NCI-H2171 (cell line): ENCODE results near the gene HBM.
"Not testable (repeated sequence)": the region's sequence is repeated elsewhere in the genome, so short reads cannot be mapped to it uniquely, and the experiment has no call there.

Source experiments
- DNase-seq: peaks from one replicate; lab custom pipeline; 2025; lab: John Stamatoyannopoulos, UW

The HBM gene

DNA sequence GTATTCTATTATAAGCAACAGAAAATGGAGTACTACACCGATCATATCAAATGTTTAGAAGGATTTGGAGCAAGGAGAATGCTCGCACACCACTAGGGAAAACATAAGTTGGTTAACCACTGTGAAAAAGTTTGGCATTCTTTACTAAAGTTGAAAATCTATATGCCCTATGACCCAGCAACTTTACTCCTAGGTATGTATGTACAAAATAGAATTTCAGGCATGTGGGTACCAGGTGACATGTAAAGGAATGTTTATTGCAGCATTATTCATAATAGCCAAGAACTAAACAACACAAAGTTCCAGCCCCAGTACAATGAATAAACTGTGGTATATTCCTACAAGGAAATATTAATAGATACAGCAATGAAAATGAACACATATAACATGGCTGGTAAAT lies 19.1 kb upstream of the HBM start:
- DNase-seq: no peak

DNA sequence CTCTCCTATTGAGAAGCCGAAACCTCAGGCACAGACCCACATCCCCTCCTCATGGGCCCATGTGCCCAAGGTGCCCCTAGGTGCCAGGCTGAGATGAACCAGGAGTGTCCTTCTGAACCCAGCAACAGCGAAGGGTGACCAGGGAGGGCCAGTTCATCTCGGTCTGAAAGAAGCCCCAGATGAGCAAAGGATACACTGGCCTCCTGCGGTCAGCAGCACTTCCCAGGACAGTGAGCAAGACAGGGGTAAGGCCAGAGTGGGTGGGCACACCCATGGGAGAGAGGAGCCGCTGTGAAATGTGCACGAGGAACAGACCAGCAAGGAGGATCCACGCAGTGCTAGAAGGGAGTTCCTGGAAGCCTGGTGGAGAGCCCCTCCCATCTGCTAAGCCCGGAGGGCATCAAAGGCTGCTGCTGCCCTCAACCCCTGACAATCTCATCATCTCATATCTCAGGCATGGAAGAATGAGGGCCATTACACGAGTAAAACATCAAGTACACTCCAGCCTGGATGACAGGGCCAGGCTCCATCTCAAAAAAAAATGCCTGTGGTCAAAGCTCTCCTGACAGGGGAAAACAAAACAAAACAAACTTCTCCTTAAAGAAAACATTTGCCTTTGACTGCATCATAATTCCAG lies 16.6 kb upstream of the HBM start:
- no peak for DNase-seq

DNA sequence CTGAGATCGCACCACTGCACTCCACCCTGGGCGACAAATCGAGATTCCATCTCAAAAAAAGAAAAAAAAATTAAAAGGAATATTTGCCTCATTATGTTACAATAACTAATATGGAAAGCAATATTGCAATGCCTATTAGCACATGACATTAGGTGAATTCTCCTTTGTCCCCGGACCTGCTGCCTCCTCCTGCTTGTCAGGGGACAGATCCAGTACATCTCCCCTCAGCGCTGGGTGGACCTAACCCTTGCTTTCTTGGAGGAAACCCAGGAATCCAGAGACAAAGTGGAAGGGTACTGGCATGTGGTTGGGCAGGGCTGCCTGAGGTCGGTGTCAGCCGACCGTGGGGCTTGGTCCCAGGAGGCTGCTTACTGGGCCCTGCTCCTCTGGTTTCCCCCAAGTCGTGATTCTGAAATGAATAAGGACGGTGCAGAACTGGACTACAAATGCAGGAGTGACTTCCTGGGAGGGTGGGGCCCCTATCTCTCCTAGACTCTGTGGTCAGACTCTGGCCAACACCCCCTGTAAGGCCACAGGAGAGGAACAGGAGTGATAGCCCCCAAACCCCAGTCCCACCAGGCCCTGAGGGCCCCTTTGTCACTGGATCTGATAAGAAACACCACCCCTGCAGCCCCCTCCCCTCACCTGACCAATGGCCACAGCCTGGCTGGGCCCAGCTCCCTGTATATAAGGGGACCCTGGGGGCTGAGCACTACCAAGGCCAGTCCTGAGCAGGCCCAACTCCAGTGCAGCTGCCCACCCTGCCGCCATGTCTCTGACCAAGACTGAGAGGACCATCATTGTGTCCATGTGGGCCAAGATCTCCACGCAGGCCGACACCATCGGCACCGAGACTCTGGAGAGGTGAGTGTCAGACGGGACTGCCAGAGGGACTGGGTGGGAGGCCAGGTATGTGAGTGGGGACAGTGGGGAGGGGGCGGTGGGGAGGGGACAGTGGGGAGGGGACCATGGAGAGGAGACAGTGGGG lies 13.3 kb upstream of the HBM start, which contains the start of gene HBZ:
HBZ (plus strand) TSS at position 504 of the 988 bp plus-strand sequence; CDS start at position 770, 266 bp downstream.
- DNase-seq: no peak

DNA sequence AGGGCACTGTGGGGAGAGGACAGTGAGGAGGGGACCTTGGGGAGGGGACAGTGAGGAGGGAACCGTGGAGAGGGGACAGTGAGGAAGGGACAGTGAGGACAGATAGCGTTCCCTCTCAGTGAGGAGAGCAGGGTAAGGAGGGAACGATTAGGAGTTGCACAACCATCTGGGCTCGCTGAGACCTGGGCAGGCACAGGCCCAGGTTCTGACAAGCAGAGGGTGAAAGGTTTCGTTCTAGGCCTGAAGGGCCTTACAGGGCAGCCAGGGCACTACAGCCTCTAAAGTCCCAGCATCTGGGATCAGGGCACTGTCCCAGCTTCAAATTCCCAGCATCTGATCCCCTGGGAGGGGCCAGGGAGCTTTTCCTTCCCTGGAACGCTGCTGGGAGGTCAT lies 12.7 kb upstream of the HBM start:
- not testable (repeated sequence) for DNase-seq

DNA sequence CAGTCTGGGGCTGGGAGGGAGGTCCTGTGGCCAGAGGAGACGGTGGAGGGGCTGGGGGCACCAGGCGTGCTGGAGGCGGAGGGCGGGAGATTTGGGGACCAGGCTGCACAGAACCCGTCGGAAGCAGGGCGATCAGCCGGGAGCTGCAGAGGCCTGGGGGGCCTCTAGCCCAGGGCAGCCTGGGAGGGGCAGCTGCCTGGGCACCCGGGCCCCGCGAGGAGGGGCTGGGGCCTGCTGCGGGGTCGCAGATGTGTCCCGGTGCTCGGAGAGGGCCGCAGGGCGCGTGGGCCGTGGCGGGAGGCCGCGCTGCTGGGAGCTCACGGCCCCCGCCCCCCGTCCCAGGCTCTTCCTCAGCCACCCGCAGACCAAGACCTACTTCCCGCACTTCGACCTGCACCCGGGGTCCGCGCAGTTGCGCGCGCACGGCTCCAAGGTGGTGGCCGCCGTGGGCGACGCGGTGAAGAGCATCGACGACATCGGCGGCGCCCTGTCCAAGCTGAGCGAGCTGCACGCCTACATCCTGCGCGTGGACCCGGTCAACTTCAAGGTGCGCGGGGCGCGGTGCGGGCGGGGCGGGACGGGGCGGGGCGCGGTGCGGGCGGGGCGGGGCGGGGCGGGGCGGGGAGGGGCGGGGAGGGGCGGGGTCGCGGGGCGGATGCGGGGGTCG lies 12.1 kb upstream of the HBM start:
- not testable (repeated sequence) for DNase-seq

DNA sequence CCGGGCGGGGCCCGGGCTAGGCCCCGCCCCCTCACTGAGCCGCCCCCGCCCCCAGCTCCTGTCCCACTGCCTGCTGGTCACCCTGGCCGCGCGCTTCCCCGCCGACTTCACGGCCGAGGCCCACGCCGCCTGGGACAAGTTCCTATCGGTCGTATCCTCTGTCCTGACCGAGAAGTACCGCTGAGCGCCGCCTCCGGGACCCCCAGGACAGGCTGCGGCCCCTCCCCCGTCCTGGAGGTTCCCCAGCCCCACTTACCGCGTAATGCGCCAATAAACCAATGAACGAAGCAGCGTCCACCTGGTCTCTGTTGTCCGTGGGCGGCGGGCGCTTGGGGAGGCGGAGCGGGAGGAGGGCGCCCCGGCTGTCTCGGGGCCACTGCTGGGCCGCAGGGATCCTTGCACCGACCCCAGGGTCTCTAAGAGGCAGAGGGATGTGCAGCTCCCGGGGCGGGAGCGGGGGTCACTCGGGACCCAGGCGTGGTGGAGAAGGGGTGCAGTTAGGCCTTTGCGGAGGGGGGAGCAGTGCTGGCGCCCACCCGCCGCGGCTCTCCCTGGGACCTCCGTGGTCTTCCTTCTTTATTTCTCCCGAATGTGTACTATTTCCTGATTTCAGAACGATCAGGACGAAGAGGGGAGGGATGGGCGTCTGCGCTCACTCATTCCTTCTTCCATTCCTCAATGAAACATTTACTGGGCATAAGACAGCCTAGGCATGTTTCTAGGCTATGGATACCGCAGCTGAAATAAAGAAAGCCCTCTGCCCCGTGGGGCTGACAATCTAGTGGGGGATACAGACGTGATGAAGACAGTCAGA lies 11.4 kb upstream of the HBM start:
- no peak for DNase-seq

DNA sequence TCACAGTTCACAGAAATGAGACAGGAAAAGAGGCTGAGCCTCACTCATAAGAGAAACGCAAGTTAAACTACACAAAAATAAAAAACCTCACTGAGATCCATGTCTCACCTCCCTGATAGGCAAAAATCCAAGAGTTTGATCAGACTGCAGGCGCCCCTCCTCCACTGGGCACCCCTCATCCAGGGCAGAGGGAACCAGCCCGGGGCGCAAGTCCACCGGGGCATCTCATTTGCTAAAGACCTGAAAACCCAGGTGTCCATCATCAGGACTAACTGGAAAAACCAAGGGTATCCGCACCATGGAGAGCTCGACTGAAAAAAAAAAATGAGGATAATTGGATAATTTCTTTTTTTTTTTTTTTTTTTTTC lies 10.8 kb upstream of the HBM start:
- DNase-seq: no peak

DNA sequence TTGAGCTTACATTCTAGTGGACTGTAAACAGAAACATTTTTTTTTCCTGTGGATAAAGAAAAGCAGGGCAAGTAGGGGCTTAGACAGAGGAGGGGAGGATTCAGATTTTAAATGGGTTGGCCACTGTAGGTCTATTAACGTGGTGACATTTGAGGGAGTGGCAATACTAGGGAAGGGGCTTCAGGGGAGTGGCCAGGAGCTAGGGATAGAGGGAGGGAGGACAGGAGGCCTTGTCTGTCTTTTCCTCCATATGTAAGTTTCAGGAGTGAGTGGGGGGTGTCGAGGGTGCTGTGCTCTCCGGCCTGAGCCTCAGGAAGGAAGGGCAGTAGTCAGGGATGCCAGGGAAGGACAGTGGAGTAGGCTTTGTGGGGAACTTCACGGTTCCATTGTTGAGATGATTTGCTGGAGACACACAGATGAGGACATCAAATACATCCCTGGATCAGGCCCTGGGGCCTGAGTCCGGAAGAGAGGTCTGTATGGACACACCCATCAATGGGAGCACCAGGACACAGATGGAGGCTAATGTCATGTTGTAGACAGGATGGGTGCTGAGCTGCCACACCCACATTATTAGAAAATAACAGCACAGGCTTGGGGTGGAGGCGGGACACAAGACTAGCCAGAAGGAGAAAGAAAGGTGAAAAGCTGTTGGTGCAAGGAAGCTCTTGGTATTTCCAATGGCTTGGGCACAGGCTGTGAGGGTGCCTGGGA lies 6.5 kb upstream of the HBM start:
- DNase-seq: no peak

DNA sequence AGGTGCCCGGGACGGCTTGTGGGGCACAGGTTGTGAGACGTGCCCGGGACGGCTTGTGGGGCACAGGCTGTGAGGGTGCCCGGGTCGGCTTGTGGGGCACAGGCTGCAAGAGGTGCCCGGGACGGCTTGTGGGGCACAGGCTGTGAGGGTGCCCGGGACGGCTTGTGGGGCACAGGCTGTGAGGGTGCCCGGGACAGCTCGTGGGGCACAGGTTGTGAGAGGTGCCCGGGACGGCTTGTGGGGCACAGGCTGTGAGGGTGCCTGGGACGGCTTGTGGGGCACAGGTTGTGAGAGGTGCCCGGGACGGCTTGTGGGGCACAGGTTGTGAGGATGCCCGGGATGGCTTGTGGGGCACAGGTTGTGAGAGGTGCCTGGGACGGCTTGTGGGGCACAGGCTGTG lies 5.5 kb upstream of the HBM start:
- DNase-seq: not testable (repeated sequence)

DNA sequence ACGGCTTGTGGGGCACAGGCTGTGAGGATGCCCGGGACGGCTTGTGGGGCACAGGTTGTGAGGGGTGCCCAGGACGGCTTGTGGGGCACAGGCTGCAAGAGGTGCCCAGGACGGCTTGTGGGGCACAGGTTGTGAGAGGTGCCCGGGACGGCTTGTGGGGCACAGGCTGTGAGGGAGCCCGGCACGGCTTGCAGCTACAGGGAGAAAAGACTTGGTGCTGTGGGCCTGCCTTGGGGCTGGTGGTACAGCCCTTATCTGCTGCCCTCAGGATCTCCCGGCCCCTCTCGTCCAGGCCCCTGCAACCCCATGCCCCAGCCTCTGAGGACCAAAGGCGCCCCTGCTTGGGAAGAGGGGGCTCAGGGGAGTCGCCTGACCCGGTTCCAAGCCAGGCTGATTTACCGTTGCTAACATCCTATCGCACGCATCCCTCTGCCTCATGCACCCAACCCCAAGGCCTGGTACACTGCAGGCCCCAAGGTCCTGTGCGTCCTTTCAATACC lies 5.0 kb upstream of the HBM start:
- no peak for DNase-seq

DNA sequence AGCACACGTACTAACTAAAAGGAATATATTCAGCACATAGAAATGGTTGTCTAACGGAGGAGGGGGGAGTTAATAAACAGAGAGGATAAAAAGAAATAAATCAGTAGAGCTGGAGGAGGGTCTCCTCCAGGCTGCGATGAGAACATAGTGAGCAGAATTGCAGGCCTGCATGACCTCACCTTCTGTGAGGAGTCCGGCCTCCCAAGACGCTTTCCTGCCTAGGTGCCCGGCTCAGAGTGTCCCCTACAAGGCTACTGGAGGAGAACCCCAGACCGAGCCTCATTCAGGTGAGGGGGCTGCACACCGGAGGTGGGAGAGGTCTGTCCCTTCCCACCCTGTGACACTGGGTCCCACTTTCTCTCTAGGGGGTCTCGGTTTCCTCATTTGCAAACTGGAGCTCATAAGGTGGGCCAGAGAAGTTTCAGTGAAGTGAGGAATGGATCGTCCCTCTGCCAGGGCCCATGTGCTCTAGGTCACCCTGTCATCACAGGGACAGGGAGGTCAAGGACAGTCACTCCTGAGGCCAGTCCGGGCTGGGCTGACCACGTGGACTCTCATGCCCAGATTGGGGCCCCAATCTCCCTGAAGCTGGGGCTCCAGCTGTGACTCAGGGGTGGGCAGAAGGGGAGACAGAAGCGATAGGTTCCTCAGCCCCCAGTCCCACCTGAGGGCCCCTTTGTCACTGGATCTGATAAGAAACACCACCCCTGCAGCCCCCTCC lies 3.3 kb upstream of the HBM start:
- DNase-seq: no peak

DNA sequence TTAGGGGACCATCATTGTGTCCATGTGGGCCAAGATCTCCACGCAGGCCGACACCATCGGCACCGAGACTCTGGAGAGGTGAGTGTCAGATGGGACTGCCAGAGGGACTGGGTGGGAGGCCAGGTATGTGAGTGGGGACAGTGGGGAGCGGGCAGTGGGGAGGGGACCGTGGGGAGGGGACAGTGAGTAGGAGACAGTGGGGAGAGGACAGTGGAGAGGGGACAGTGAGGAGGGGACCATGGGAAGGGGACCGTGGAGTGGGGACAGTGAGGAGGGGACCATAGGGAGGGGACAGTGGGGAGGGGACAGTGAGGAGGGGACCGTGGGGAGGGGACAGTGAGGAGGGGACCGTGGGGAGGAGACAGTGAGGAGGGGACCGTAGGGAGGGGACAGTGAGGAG lies 2.6 kb upstream of the HBM start:
- not testable (repeated sequence) for DNase-seq

DNA sequence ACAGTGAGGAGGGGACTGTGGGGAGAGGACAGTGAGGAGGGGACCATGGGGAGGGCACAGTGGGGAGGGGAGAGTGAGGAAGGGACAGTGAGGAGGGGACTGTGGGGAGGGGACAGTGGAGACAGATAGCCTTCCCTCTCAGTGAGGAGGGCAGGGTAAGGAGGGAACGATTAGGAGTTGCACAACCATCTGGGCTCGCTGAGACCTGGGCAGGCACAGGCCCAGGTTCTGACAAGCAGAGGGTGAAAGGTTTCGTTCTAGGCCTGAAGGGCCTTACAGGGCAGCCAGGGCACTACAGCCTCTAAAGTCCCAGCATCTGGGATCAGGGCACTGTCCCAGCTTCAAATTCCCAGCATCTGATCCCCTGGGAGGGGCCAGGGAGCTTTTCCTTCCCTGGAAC lies 2.1 kb upstream of the HBM start:
- not testable (repeated sequence) for DNase-seq

DNA sequence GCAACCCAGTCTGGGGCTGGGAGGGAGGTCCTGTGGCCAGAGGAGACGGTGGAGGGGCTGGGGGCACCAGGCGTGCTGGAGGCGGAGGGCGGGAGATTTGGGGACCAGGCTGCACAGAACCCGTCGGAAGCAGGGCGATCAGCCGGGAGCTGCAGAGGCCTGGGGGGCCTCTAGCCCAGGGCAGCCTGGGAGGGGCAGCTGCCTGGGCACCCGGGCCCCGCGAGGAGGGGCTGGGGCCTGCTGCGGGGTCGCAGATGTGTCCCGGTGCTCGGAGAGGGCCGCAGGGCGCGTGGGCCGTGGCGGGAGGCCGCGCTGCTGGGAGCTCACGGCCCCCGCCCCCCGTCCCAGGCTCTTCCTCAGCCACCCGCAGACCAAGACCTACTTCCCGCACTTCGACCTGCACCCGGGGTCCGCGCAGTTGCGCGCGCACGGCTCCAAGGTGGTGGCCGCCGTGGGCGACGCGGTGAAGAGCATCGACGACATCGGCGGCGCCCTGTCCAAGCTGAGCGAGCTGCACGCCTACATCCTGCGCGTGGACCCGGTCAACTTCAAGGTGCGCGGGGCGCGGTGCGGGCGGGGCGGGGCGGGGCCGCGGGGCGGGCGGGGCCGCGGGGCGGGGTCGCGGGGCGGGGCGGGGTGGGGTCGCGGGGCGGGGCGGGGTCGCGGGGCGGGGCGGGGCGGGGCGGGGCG lies 1.5 kb upstream of the HBM start:
- DNase-seq: not testable (repeated sequence)

DNA sequence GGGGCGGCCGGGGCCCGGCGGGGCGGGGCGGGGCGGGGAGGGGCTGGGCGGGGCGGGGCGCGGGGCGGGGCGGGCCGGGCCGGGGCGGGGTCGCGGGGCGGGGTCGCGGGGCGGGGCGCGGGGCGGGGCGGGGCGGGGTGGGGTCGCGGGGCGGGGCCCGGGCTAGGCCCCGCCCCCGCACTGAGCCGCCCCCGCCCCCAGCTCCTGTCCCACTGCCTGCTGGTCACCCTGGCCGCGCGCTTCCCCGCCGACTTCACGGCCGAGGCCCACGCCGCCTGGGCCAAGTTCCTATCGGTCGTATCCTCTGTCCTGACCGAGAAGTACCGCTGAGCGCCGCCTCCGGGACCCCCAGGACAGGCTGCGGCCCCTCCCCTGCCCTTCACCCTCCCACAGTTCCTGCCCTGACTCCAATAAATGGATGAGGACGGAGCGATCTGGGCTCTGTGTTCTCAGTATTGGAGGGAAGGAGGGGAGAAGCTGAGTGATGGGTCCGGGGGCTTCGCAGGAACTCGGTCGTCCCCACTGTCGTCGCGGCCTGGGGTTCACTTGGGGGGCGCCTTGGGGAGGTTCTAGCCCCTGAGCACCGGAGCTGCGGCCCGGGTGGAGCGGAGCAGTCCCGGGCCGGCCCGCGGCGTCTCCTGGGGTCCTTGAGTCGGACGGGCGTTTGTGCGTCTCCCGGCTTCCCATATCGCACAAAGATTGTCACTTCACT lies 795 bp upstream of the HBM start:
- no peak for DNase-seq

DNA sequence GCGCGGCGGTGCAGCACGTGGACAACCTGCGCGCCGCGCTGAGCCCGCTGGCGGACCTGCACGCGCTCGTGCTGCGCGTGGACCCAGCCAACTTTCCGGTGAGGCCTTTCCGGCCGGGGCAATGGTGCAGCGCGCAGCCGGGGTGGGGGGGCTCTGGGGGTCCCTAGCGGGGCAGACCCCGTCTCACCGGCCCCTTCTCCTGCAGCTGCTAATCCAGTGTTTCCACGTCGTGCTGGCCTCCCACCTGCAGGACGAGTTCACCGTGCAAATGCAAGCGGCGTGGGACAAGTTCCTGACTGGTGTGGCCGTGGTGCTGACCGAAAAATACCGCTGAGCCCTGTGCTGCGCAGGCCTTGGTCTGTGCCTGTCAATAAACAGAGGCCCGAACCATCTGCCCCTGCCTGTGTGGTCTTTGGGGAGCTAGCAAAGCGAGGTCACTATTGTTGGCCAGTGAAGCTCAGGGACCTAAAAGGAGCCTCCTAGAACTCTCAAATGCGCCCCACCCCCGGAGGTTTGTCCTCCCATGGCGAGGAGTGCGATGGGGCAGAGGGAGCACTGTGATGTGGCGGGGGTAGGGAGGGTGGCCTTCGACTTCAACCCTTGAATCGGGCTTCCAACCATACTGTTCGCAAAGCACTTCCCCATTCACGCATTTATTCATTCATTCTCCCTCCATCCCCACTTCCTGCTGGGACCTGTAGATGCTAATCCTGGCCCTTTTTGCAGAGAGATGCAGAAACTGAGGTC lies 770 bp downstream of the HBM start:
- no peak for DNase-seq

DNA sequence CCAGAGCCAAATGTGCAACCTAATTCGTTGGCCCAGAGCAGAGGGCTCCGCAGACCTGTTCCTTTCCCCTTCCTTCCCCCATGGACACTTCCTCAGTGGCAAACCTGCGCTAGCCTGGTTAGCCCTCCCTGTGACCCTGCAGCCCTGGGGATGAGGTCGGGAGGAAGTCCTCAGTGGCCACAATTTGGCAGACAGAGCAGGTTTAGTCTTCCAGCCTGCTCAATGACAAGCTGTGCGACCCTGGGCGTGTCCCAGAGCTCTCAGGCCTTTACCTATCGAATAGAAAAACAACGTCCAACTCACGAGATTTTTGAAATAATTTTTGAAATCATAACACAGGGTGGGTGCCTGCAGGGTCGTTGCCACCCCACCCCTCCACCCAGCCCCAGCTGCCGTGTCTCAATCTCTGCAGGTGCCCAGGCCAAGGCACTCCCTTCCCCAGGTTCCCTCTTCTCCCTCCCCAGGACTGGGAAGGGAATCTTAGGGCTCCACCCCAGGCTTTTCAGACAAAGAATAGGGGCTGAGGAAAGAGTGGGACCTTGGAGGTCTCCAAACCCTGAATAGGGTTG lies 1.4 kb downstream of the HBM start:
- DNase-seq: no peak

DNA sequence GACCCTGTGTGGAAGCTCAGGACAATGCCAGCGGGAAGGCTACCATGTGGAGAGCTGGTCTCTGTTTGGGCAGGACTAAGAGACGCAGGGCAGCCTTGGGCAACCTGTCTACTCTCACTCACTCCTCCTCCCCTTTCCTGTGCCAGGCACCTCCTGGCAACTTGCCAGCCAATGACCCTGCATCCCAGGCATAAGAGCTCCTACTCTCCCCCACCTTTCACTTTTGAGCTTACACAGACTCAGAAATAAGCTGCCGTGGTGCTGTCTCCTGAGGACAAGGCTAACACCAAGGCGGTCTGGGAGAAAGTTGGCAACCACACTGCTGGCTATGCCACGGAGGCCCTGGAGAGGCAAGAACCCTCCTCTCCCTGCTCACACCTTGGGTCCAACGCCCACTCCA lies 2.6 kb downstream of the HBM start:
- DNase-seq: no peak
